H1 (cell line): ENCODE results near the gene GPC6.

Source experiments
- CBX5 ChIP-seq: fragments of 300-800, 300-1000 bp; sonication (generic); IDR thresholded peaks from 2 replicates; pipeline ENCODE4 v1.7.1; 2016; ENCODE audit warnings: antibody characterized with exemption, low read length, low read depth
- CTCF ChIP-seq, 3 experiments: IDR thresholded peaks; 1 replicate in 2 of 3; 2 replicates in 1 of 3; pipeline versions ENCODE4 v1.5.1 to v1.6.1; 2011; ENCODE audit warnings: low read length in 3 of 3, mild to moderate bottlenecking in 3 of 3, inconsistent platforms in 2 of 3, low read depth in 1 of 3, moderate library complexity in 1 of 3; ENCODE audit not compliant: insufficient read depth in 1 of 3; ENCODE audit errors: control extremely low read depth in 1 of 3
- EZH2 ChIP-seq: fragments of 200-600 bp; sonication (generic); IDR thresholded peaks from 2 replicates; pipeline ENCODE4 v1.7.1; 2012; ENCODE audit warnings: low read depth, mild to moderate bottlenecking, moderate library complexity, low read length, inconsistent platforms; ENCODE audit not compliant: severe bottlenecking
- POLR2A ChIP-seq, 2 experiments: IDR thresholded peaks; 1 replicate in 1 of 2; 2 replicates in 1 of 2; pipeline ENCODE4 v1.6.1; 2011; ENCODE audit warnings: low read depth in 2 of 2, low read length in 2 of 2, mild to moderate bottlenecking in 2 of 2; ENCODE audit errors: control extremely low read depth in 1 of 2
- RBBP5 ChIP-seq: IDR thresholded peaks from 2 replicates; pipeline ENCODE4 v1.7.1; 2012; ENCODE audit warnings: low read depth, mild to moderate bottlenecking, inconsistent platforms, low read length, moderate library complexity, borderline replicate concordance

GRCh38 chr13:93637852-93638251 is 411.2 kb downstream of the GPC6 start:
- no peak for TF ChIP-seq CTCF (IDR thresholded peaks at IDR 0.05; ENCODE audit: control extremely low read depth in 1 of 3, insufficient read depth in 1 of 3, low read depth in 1 of 3, low read length in 3 of 3)
- no peak for TF ChIP-seq RBBP5
- TF ChIP-seq POLR2A (IDR thresholded peaks at IDR 0.05; ENCODE audit: control extremely low read depth in 1 of 2, low read depth in 2 of 2, low read length in 2 of 2), result no peak
- no peak for TF ChIP-seq CBX5
- no peak for TF ChIP-seq EZH2
